ENCODE measurements around the gene PCLAF.

Gene PCLAF, protein sequence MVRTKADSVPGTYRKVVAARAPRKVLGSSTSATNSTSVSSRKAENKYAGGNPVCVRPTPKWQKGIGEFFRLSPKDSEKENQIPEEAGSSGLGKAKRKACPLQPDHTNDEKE

DNA sequence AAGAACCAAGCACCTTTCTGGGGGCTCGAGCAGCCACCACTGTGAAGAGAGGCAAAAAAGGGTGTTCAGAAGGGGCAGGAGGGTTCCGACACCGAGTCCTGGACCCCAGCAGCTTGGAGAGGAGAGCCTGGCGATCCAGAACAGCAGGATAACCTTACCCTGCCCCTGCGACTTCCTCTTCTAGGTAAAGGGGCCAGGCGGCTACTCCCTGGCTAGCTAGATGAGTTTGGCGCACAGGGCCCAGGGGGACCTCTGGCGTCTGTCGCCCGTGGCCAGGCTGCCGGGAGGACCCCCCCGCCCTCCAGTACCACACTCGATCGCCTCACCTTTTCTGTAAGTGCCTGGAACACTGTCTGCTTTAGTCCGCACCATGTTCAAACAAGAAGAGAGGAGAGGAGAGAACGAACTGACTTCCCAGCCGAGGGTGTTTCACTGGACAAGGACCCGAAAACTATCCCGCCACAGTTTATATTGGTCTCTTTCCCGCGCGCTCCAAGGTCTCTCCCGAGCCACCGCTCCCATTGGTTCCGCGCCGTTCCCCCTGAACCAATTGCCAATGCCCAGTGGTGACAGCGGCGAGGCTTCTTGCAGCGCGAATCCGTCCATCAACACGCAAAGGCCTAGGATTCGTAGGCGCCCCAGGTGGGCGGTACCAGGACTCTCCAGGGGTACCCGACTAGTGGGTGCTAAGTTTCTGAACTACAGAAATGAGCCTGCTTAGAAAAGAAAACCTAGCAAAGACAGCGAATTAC lies at the start of gene PCLAF:
Gene PCLAF, minus strand, starts transcription at position 442 of the 752 bp plus-strand sequence. Its CDS starts 70 bp downstream, at position 372.
- TF ChIP-seq, protein P1, sequence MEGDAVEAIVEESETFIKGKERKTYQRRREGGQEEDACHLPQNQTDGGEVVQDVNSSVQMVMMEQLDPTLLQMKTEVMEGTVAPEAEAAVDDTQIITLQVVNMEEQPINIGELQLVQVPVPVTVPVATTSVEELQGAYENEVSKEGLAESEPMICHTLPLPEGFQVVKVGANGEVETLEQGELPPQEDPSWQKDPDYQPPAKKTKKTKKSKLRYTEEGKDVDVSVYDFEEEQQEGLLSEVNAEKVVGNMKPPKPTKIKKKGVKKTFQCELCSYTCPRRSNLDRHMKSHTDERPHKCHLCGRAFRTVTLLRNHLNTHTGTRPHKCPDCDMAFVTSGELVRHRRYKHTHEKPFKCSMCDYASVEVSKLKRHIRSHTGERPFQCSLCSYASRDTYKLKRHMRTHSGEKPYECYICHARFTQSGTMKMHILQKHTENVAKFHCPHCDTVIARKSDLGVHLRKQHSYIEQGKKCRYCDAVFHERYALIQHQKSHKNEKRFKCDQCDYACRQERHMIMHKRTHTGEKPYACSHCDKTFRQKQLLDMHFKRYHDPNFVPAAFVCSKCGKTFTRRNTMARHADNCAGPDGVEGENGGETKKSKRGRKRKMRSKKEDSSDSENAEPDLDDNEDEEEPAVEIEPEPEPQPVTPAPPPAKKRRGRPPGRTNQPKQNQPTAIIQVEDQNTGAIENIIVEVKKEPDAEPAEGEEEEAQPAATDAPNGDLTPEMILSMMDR (IDR thresholded peaks at IDR 0.05): peak in 1 of 2 experiments; percentile 21
- H3K9me3 ChIP-seq: no peaks in the 10 kb centered on the region

DNA sequence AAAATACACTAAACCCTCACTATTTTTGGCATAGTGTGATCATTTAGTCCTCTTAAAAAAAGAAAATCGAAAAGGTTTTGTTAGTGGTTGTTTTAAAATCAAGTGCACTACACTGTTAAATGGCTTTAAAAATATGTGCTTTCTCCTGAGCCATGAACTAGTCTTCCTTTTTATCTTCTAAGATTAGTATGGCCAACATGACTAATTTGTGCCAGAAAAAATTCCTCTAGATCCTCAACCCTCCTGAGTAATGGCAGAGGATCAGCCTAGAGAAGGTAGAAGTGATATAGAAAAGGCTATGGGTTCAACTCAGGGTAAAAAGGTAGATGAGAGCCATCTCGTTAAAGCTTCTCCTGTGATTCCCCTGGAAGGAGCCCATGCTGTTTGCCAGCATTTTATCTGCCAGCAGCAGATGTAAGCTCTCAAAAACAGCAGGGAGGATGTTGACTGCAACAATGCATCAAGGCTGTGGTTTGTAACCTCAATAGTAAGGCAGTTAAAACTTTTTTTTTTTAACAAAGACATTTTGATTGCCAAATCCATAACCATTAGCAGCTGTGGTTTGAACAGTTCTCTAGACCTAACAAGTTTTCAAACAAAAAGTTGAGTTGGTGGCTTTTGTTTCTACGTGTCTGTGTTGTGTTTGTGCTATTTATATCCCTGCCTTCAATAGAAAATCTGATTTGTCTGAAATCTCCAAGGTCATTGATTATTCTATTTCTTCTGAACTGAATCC lies 48.9 kb upstream of the PCLAF start:
- Histone ChIP-seq H3K4me3 (no peak overlapping the region), H3K27ac (no peak overlapping the region), H3K36me3 (peaks cover 18 to 60% (median 19%) of the 10 kb centered on the region in 3 donors), H3K4me1 (peaks cover 0 to 4% (median 2%) of the 10 kb centered on the region in 4 donors), H3K9me3 (no peaks in the 10 kb centered on the region), H3K27me3 (no peaks in the 10 kb centered on the region)
- TF ChIP-seq, protein P1 (IDR thresholded peaks at IDR 0.05): no peak
- DNase-seq: no peak
- intact Hi-C loops (cut with DNase I; ENCODE audit: low total_unique reads): loop anchor here (10.0 kb wide), 1 partner anchor 235 kb away; no protein-coding TSS in a partner anchor

More for the DNA sequence above, at the start of gene PCLAF:
- Histone ChIP-seq H3K4me1 (peaks cover 0 to 19% (median 10%) of the 10 kb centered on the region in 4 donors), H3K27ac (peak within 1 kb of the TSS in 1 of 2 donors; percentile 3), H3K27me3 (no peaks in the 10 kb centered on the region), H3K36me3 (no peaks in the 10 kb centered on the region), H3K4me3 (peak within 1 kb of the TSS; percentile 46 to 59)
- DNase-seq: peak; percentile 96 to 97
- intact Hi-C loops (cut with DNase I; ENCODE audit: low total_unique reads): loop anchor here (5.0 kb wide), 1 partner anchor 219 kb away; the partner anchor contains the start of gene PPIB

DNA sequence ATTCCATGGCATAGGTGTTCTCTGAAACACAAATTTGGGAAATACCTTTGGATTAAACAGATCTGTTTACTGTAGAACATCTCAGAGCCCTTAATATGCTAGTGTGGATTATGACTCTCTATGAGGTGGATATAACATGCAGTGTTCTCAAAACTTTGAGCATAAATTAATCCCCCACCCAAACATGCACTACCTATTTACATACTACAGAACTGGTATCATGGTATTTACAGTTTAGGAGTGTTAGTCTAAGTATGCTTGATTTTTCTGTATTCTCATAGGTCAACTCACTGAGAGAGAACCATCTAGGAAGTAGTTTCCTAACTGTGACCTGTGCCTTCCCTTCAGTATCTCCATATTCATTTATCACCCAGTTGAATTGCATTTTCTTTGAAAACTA lies 48.2 kb upstream of the PCLAF start:
- Histone ChIP-seq H3K27ac (no peak overlapping the region), H3K4me3 (no peak overlapping the region), H3K4me1 (peaks cover 0 to 4% (median 2%) of the 10 kb centered on the region in 4 donors), H3K36me3 (peaks cover 23 to 62% (median 24%) of the 10 kb centered on the region in 3 donors), H3K27me3 (no peaks in the 10 kb centered on the region), H3K9me3 (no peaks in the 10 kb centered on the region)
- TF ChIP-seq, protein P1 (IDR thresholded peaks at IDR 0.05): no peak
- no peak for DNase-seq
- intact Hi-C loops (cut with DNase I; ENCODE audit: low total_unique reads): no loop called here

DNA sequence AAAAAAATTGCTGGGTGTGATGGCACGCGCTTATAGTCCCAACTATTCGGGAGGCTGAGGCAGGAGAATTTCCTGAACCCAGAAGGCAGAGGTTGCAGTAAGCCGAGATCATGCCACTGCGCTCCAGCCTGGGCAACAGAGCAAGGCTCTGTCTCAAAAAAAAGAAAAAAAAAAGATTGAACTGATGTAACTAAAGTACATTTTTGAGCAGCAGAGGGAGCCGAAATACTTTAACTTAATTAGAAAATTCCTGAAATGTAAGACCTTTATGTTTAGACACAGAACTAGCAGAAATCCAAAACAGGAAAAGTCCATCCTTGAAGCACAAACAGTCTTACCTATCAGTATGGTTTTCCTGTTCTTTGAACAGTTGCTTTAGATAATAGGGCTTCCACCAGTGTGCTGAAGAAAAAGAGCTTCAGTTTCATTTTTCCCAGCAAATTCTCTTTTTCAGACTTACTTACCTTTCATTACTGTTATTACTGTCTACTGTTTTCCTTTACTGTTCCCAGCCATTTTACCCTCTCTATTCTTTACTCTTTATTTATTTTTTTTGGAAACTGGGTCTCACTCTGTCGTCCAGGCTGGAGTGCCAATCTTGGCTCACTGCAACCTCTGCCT lies 45.7 kb upstream of the PCLAF start:
- Histone ChIP-seq H3K4me3 (no peak overlapping the region), H3K27me3 (no peaks in the 10 kb centered on the region), H3K27ac (no peak overlapping the region), H3K9me3 (no peaks in the 10 kb centered on the region), H3K4me1 (peaks cover 0 to 4% (median 2%) of the 10 kb centered on the region in 4 donors), H3K36me3 (peaks cover 31 to 70% (median 41%) of the 10 kb centered on the region in 3 donors)
- intact Hi-C loops (cut with DNase I; ENCODE audit: low total_unique reads): no loop called here
- TF ChIP-seq, protein P1 (IDR thresholded peaks at IDR 0.05): peak in 1 of 2 experiments; percentile 8
- no peak for DNase-seq

DNA sequence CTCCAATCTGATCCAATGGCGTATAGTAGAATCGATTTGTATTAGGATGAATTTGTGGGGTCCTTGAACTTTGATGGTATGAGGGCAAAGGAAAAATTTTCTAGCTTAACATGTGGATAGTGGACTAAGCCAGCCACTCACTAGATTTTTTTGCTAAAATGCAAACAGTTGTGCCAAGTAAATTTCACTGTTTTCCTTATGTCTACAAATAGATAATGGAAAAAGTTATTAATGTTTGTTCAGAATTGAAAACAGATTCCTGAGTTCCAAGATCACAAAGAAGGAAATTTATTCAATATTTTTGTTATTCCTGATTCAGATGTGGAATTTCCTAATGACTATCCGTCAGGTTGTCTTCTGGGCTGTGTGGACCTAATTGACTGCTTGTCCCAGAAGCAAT lies 44.0 kb upstream of the PCLAF start:
- TF ChIP-seq, protein P1 (IDR thresholded peaks at IDR 0.05): no peak
- intact Hi-C loops (cut with DNase I; ENCODE audit: low total_unique reads): no loop called here
- peaks cover 0 to 4% (median 2%) of the 10 kb centered on the region in 4 donors for H3K4me1 ChIP-seq
- H3K36me3 ChIP-seq: peaks cover 38 to 77% (median 42%) of the 10 kb centered on the region in 3 donors
- H3K27me3 ChIP-seq: no peaks in the 10 kb centered on the region
- H3K9me3 ChIP-seq: no peaks in the 10 kb centered on the region
- no peak overlapping the region for H3K27ac ChIP-seq
- DNase-seq: no peak
- no peak overlapping the region for H3K4me3 ChIP-seq

Data from tibial artery (tissue), 4 donors.